Loucy (cell line): ENCODE data around the gene HBS1L.

Source experiments
- CTCF ChIP-seq: fragments of 200-600 bp; sonication (generic); conservative IDR thresholded peaks from 2 replicates; pipeline ENCODE4 v1.5.1; 2014; ENCODE audit warnings: mild to moderate bottlenecking, antibody characterized with exemption, low read length
- EZH2phosphoT487 ChIP-seq: fragments of 200-600 bp; IDR thresholded peaks from 2 replicates; pipeline ENCODE4 v1.6.1; 2018; ENCODE audit warnings: antibody characterized with exemption, mild to moderate bottlenecking, moderate library complexity, borderline replicate concordance

GRCh38 chr6:135097172-135097571, 42.5 kb upstream of the HBS1L start:
- TF ChIP-seq CTCF (no peak), EZH2phosphoT487 (no peak)
